ENCODE results near the gene RHOBTB3.

GRCh38 chr5:95743232-95743631 is 12.1 kb downstream of the RHOBTB3 start:
- TF ChIP-seq, protein P1, sequence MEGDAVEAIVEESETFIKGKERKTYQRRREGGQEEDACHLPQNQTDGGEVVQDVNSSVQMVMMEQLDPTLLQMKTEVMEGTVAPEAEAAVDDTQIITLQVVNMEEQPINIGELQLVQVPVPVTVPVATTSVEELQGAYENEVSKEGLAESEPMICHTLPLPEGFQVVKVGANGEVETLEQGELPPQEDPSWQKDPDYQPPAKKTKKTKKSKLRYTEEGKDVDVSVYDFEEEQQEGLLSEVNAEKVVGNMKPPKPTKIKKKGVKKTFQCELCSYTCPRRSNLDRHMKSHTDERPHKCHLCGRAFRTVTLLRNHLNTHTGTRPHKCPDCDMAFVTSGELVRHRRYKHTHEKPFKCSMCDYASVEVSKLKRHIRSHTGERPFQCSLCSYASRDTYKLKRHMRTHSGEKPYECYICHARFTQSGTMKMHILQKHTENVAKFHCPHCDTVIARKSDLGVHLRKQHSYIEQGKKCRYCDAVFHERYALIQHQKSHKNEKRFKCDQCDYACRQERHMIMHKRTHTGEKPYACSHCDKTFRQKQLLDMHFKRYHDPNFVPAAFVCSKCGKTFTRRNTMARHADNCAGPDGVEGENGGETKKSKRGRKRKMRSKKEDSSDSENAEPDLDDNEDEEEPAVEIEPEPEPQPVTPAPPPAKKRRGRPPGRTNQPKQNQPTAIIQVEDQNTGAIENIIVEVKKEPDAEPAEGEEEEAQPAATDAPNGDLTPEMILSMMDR (IDR thresholded peaks at IDR 0.05) = no peak
- TF ChIP-seq POLR2AphosphoS5 (IDR thresholded peaks at IDR 0.05) = no peak
